Measurements from ENCODE around the gene DARS2. TPM values are rescaled to one million over a fixed set of nuclear protein-coding genes. Genes with fewer than 3 reads are reported as not detected.

DARS2 gene
- total RNA-seq, 1 experiment from 2014 or later: 25.6 TPM

- Histone ChIP-seq H3K9me2 (ENCODE audit: insufficient read depth) (no peaks in the 10 kb centered on the region), H3K36me3 (ENCODE audit: control insufficient read depth in 1 of 2, insufficient read depth in 2 of 2, low read length in 2 of 2) (no peaks in the 10 kb centered on the region), H3K4me3 (replicated peaks in 1 of 2; ENCODE audit: low read depth in 1 of 2, low read length in 2 of 2) (no peak overlapping the region), H4K20me1 (ENCODE audit: insufficient read depth) (no peaks in the 10 kb centered on the region), H3K27me3 (ENCODE audit: insufficient read depth, low read length) (no peaks in the 10 kb centered on the region), H3K79me2 (ENCODE audit: insufficient read depth, low read length) (no peaks in the 10 kb centered on the region), H3K9me3 (ENCODE audit: control insufficient read depth in 1 of 2, insufficient read depth in 1 of 2, low read depth in 1 of 2, low read length in 2 of 2) (no peaks in the 10 kb centered on the region), H3K4me2 (ENCODE audit: low read length) (no peak overlapping the region), H3K9ac (ENCODE audit: low read length) (no peak overlapping the region), H3K27ac (ENCODE audit: low read depth, low read length) (no peak overlapping the region), H2AFZ (ENCODE audit: low read depth, low read length, poor library complexity, severe bottlenecking) (no peak overlapping the region), H3K4me1 (ENCODE audit: control insufficient read depth in 1 of 2, insufficient read depth in 2 of 2, low read length in 2 of 2) (no peaks in the 10 kb centered on the region)
- BruUV-seq (replicated peaks): no TSS peak
- ATAC-seq (no peak), DNase-seq (ENCODE audit: low read depth, low spot score) (no peak)
- intact Hi-C loops (cut with micrococcal nuclease): no loop called here
- CTCF ChIA-PET: no interaction called here
- RAD21 ChIA-PET (ENCODE audit: low non-redundant PET in 1 of 2, low total read pairs in 2 of 2, uncharacterized antibody in 2 of 2, unreplicated experiment in 2 of 2): no interaction called here
- POLR2A ChIA-PET: no interaction called here
- no peak for TF ChIP-seq EGR1 (IDR thresholded peaks at IDR 0.05; ENCODE audit: low read depth)
- no peak for TF ChIP-seq CBX3 (IDR thresholded peaks at IDR 0.05; ENCODE audit: low read depth)
- no peak for TF ChIP-seq JUND (IDR thresholded peaks at IDR 0.05)
- TF ChIP-seq SRF (IDR thresholded peaks at IDR 0.05; ENCODE audit: low read depth): no peak
Observed at GRCh38 chr1:173900992-173901391, 76.5 kb downstream of the DARS2 start.

- H2AFZ ChIP-seq (ENCODE audit: low read depth, low read length, poor library complexity, severe bottlenecking): no peak overlapping the region
- DNase-seq (ENCODE audit: low read depth, low spot score): no peak
- no peak overlapping the region for H3K4me3 ChIP-seq (replicated peaks in 1 of 2; ENCODE audit: low read depth in 1 of 2, low read length in 2 of 2)
- CTCF ChIA-PET: no interaction called here
- no peak for ATAC-seq
- H3K4me1 ChIP-seq (ENCODE audit: control insufficient read depth in 1 of 2, insufficient read depth in 2 of 2, low read length in 2 of 2): no peaks in the 10 kb centered on the region
- no peak overlapping the region for H3K4me2 ChIP-seq (ENCODE audit: low read length)
- TF ChIP-seq POLR2A (IDR thresholded peaks at IDR 0.05; ENCODE audit: borderline replicate concordance, extremely low read depth, insufficient read depth, insufficient read length): no peak
- TF ChIP-seq ZFX (IDR thresholded peaks at IDR 0.05): no peak
- TF ChIP-seq EZH2phosphoT487 (IDR thresholded peaks at IDR 0.05; ENCODE audit: borderline replicate concordance): no peak
- no peak for TF ChIP-seq MAX (IDR thresholded peaks at IDR 0.05)
- TF ChIP-seq FOSL1 (IDR thresholded peaks at IDR 0.05; ENCODE audit: low read depth): no peak
- TF ChIP-seq SIN3A (IDR thresholded peaks at IDR 0.05; ENCODE audit: low read depth): no peak
- TF ChIP-seq EGR1 (IDR thresholded peaks at IDR 0.05; ENCODE audit: low read depth): no peak
- TF ChIP-seq ZNF274 (IDR thresholded peaks at IDR 0.05; ENCODE audit: low read depth, low read length): no peak
- TF ChIP-seq, protein P1, sequence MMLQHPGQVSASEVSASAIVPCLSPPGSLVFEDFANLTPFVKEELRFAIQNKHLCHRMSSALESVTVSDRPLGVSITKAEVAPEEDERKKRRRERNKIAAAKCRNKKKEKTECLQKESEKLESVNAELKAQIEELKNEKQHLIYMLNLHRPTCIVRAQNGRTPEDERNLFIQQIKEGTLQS (IDR thresholded peaks at IDR 0.05): no peak
- no peak for TF ChIP-seq JUND (IDR thresholded peaks at IDR 0.05)
- no peak for TF ChIP-seq REST (IDR thresholded peaks at IDR 0.05; ENCODE audit: low read depth)
- no peak for TF ChIP-seq TCF7L2 (IDR thresholded peaks at IDR 0.05; ENCODE audit: borderline replicate concordance, extremely low read depth, insufficient read depth, insufficient read length)
- TF ChIP-seq POLR2AphosphoS5 (IDR thresholded peaks at IDR 0.05; ENCODE audit: low read depth, low read length): no peak
- no peak for TF ChIP-seq EZH2 (IDR thresholded peaks at IDR 0.05)
- H3K79me2 ChIP-seq (ENCODE audit: insufficient read depth, low read length): no peaks in the 10 kb centered on the region
- intact Hi-C loops (cut with micrococcal nuclease): no loop called here
- POLR2A ChIA-PET: no interaction called here
- H3K27me3 ChIP-seq (ENCODE audit: insufficient read depth, low read length): no peaks in the 10 kb centered on the region
- no peaks in the 10 kb centered on the region for H3K36me3 ChIP-seq (ENCODE audit: control insufficient read depth in 1 of 2, insufficient read depth in 2 of 2, low read length in 2 of 2)
- H3K27ac ChIP-seq (ENCODE audit: low read depth, low read length): no peak overlapping the region
- RAD21 ChIA-PET (ENCODE audit: low non-redundant PET in 1 of 2, low total read pairs in 2 of 2, uncharacterized antibody in 2 of 2, unreplicated experiment in 2 of 2): no interaction called here
- no peak overlapping the region for H3K9ac ChIP-seq (ENCODE audit: low read length)
- BruUV-seq (replicated peaks): no TSS peak
- no peaks in the 10 kb centered on the region for H3K9me2 ChIP-seq (ENCODE audit: insufficient read depth)
- H3K9me3 ChIP-seq (ENCODE audit: control insufficient read depth in 1 of 2, insufficient read depth in 1 of 2, low read depth in 1 of 2, low read length in 2 of 2): no peaks in the 10 kb centered on the region
- H4K20me1 ChIP-seq (ENCODE audit: insufficient read depth): no peaks in the 10 kb centered on the region
Observed at GRCh38 chr1:173903827-173904531, 79.5 kb downstream of the DARS2 start.

All from HCT116 (cell line).